NCI-H524 (cell line): ENCODE results near the gene IFNA14.
"Not testable (repeated sequence)": the region's sequence is repeated elsewhere in the genome, so short reads cannot be mapped to it uniquely, and the experiment has no call there.

ENCODE experiments used
- DNase-seq, 2 experiments: peaks; one replicate each; lab custom pipeline; 2025; lab: John Stamatoyannopoulos, UW

IFNA14 gene

DNA sequence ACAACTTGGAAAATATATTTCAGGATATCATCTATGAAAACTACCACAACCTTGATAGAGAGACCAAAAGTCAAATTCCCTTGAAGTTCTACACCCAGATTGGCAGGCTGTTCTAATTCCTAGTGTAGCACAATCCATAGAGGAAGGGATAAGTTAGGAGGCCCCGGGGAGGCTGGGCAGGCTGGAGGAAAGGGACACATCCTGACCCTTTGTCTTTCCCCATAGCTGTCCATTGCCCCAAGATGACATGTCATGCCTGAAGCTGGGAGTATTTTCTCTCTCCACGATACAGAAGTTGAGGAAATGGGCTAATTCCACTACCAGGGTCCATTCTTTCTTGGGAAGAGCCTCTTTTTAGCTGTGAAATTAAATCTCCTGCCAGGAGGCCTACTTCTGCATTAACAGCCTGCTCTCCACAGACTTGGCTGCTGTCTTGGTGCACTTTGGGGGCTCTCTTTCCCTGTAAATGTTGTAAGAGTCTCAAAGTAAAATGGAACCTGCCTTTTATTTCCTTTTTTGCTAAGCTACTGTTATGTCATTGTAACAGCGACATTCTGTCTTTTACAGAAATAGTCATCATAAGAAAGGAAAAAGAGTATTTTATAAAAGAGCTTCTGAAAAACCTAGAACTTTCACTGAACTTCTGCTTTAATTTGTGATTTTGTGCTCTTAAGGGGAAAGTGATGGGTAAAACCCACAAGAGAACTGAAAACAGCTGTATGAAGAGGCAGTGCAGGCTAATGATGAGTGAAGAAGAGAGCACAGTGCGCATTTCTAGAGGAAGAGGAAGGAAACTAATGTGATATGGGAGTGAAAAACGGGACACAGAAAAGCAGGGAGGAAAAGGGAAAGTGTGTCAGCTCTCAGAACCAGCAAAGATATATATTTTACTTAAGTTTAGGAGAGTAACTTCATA is 26.1 kb downstream of the IFNA14 start:
- DNase-seq = peak in 1 of 2 experiments; percentile 24

DNA sequence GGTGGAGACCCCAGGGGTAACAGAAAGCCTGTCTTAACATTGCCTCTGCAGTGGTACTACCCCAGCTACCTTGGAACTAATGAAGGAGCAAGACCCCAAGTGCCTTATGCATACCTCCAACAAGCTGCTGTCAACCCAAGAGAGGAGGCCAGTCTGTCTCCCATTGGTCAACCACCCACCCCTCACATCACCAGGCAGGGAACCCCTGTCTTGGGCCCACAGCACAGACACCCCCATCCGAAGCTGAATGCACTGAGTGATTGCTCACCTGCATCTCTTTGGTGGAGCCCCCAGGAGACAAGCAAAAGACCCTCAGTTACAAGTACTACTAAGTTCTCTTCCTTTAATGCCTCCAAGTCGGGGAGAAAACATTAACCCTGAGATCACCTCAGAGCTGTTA is 27.6 kb downstream of the IFNA14 start:
- not testable (repeated sequence) for DNase-seq

- not testable (repeated sequence) for DNase-seq
Observed at GRCh38 chr9:21210782-21211181, 29.0 kb downstream of the IFNA14 start.

GRCh38 chr9:21210311-21210710 is 29.5 kb downstream of the IFNA14 start:
- no peak for DNase-seq

DNA sequence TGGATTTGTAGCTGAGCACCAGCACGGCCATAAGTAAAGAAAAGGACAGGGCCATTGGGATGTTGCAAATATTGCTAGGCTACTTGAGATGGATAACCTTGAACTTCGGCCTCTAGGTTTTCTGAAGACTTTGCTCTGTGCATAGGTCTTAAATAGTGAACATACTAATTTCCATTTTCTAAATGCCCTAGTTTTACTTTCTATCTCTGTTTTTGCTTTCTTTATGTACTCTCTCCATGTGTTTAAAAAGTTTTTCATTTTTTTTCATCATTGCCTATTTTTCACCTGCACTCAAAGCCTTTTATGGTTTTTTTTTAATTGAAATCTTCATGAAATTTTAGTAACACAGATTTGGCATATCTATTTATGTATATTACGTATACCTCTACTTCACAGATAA is 32.8 kb downstream of the IFNA14 start, which contains the start of gene IFNA10:
IFNA10 (minus strand) TSS at position 101 of the 400 bp plus-strand sequence; CDS start at position 55, 46 bp downstream.
- not testable (repeated sequence) for DNase-seq

- no peak for DNase-seq
Observed at GRCh38 chr9:21205204-21205603, 34.6 kb downstream of the IFNA14 start.

DNA sequence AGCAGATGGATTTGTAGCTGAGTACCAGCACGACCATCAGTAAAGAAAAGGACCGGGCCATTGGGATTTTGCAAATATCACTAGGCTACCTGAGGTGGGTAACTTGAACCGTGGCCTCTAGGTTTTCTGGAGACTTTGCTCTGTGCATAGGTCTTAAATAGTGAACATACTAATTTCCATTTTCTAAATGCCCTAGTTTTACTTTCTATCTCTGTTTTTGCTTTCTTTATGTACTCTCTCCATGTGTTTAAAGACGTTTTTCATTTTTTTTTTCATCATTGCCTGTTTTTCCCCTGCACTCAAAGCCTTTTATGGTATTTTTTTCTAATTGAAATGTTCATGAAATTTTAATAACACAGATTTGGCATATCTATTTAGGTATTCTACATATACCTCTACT is 37.7 kb downstream of the IFNA14 start, which contains the start of gene IFNA7:
IFNA7 (minus strand) TSS at position 101 of the 400 bp plus-strand sequence; CDS start at position 61, 40 bp downstream.
- not testable (repeated sequence) for DNase-seq

- DNase-seq = peak in 1 of 2 experiments; percentile 35
Observed at GRCh38 chr9:21194867-21195776, 44.7 kb downstream of the IFNA14 start.
